ENCODE data around the gene CANX.
"Not testable (repeated sequence)": the region's sequence is repeated elsewhere in the genome, so short reads cannot be mapped to it uniquely, and the experiment has no call there.

GRCh38 chr5:179649166-179649703 lies 49.5 kb upstream of the CANX start:
- not testable (repeated sequence) for TF ChIP-seq CTCF (IDR thresholded peaks at IDR 0.05 in 2 of 3, conservative IDR thresholded peaks at IDR 0.05 in 1 of 3; ENCODE audit: borderline replicate concordance in 1 of 3, insufficient read depth in 1 of 3, low read depth in 2 of 3, low read length in 2 of 3); JUND (IDR thresholded peaks at IDR 0.05); POLR2A (IDR thresholded peaks at IDR 0.05; ENCODE audit: borderline replicate concordance, extremely low read depth, insufficient read depth, insufficient read length); EZH2 (IDR thresholded peaks at IDR 0.05); SIN3A (IDR thresholded peaks at IDR 0.05; ENCODE audit: low read depth); EZH2phosphoT487 (IDR thresholded peaks at IDR 0.05; ENCODE audit: borderline replicate concordance); RAD21 (IDR thresholded peaks at IDR 0.05; ENCODE audit: low read depth); CEBPB (IDR thresholded peaks at IDR 0.05; ENCODE audit: low read depth)

Measured in HCT116 (cell line).